Cardiac fibroblast (primary cell): ENCODE data around the gene GOLT1A.

ENCODE experiments used
- DNase-seq, 2 donors: peaks; one replicate each; pipeline versions ENCODE4 v3.0.0 to v3.0.0-alpha.2; 2010; ENCODE audit warnings: low read depth in 2 of 2
- H3K4me3 ChIP-seq, 2 donors: replicated peaks in 1 of 2; 1 replicate in 1 of 2; 2 replicates in 1 of 2; pipeline ENCODE4 v1.5.1; 2011; ENCODE audit warnings: low read depth in 2 of 2, low read length in 2 of 2, mild to moderate bottlenecking in 2 of 2, moderate library complexity in 1 of 2
- TF ChIP-seq, protein P1 (sequence below): IDR thresholded peaks from one replicate; pipeline ENCODE4 v1.5.1; 2011; ENCODE audit warnings: low read depth, mild to moderate bottlenecking, low read length, inconsistent platforms

The GOLT1A gene

DNA sequence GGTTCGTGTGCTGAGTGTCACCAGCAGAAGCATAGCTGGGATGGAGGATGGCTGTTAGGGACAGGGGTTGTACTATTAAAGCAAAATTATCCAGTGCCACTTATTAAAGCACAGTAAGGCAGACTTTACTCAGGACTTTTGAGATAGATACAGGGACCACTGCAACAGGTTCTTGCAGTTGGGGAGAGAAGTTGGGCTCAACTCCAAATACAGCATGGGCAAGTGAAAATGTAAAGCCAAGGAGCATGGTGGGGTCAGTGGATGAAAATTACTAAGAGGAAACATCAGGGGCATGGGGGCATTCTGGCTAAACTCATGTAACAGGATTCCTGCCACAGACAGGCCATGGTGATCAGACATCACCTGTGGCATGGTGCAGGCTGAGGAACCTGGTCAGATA lies 32.7 kb downstream of the GOLT1A start:
- H3K4me3 ChIP-seq = no peak overlapping the region
- TF ChIP-seq, protein P1, sequence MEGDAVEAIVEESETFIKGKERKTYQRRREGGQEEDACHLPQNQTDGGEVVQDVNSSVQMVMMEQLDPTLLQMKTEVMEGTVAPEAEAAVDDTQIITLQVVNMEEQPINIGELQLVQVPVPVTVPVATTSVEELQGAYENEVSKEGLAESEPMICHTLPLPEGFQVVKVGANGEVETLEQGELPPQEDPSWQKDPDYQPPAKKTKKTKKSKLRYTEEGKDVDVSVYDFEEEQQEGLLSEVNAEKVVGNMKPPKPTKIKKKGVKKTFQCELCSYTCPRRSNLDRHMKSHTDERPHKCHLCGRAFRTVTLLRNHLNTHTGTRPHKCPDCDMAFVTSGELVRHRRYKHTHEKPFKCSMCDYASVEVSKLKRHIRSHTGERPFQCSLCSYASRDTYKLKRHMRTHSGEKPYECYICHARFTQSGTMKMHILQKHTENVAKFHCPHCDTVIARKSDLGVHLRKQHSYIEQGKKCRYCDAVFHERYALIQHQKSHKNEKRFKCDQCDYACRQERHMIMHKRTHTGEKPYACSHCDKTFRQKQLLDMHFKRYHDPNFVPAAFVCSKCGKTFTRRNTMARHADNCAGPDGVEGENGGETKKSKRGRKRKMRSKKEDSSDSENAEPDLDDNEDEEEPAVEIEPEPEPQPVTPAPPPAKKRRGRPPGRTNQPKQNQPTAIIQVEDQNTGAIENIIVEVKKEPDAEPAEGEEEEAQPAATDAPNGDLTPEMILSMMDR = no peak
- no peak for DNase-seq

DNA sequence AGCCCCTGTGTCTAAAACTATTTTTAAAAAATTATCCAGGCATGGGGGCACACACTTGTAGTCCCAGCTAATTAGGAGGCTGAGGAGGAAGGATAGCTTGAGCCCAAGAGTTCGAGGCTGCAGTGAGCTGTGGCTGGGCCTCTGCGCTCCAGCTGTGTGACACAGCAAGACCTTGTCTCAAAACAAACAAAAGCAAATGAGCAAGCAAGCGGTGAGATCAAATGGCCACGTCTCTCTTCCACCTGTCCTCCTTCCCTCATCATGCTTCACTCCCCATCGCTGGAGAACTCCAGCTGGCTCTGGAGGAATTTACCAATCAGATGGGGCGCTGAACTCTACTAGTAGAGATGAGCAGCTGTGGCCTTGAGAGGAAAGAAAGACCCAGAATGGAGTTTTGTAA lies 33.7 kb downstream of the GOLT1A start:
- TF ChIP-seq, protein P1 = no peak
- no peak for DNase-seq
- no peak overlapping the region for H3K4me3 ChIP-seq

DNA sequence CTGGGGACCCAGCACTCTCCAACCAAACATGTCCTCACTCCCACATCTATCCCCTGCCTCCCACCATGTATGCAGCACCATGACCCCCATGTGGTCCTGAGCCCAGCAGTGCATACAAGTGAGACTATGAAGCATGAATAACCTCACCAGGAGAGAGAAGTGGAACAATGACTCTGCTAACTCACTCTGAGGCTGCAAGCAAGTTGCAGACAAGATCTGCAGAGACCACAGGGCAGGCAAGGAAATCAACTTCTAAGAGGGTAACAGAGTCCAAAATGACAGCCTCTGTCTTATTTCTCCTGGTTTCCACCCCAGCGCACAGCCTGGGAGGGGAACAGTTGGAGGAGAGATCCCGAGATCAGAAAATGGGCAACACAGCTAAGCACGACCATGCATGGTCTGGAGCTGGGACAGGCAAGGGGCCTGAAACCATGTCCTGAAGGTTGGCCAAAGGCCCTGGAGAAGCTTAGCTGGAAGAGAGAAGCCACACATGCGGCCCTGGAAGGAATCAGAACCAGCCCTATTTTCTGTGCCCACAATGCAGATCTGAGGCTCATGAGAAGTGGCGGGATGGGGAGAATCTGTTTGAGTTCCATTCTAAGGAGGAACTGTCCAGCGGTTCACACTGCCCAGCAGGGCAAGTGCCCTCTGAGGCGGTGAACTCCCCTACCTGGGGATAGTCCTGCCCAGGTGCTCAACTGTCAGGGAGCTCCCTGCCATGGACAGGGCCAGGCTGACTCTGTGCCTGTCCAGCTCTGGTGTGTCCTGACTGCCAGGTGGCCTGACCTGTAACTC lies 35.1 kb downstream of the GOLT1A start:
- TF ChIP-seq, protein P1 = no peak
- H3K4me3 ChIP-seq = no peak overlapping the region
- no peak for DNase-seq

DNA sequence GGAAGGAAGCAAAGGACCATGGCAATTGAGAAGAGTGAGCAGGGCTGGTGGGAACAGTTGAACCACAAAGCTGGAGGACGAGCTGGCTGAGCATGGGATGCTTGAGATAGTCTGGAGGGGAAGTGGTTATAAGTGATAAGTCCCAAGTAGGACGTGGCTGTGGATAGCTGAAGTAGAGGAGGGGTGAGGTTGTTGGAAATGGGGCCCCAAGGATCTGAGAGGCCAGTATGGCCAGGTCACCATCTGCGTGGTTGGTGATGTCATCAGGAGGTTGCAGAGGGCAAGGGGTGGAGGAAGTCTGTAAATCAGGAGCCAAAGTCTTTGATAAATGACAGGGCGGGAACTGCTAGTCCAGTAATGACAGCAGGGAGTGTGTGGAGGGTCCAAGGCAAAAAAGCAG lies 36.7 kb downstream of the GOLT1A start:
- TF ChIP-seq, protein P1 = no peak
- H3K4me3 ChIP-seq = no peak overlapping the region

DNA sequence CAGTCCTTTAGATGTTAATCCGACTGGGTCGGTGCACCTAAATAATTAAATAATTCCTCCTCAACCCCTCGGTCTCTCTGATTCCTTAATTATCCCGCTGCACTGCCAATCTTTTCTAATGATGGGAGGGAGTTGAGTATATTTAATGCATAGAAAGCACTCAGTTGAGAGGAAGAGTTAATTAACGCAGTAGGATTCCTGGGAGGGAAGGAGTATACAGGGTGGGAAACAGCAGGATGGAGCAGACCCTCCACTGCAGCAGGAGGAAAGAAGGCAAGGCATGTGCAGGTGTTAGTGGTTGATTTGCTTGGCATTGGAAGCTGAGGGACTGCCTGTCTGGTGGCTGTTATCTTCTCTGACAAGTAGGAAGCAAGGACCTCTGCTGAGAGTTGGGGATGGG lies 37.7 kb downstream of the GOLT1A start:
- H3K4me3 ChIP-seq = no peak overlapping the region
- TF ChIP-seq, protein P1 = no peak
- DNase-seq = no peak

More for the DNA sequence above, 36.7 kb downstream of the GOLT1A start:
- DNase-seq = no peak

DNA sequence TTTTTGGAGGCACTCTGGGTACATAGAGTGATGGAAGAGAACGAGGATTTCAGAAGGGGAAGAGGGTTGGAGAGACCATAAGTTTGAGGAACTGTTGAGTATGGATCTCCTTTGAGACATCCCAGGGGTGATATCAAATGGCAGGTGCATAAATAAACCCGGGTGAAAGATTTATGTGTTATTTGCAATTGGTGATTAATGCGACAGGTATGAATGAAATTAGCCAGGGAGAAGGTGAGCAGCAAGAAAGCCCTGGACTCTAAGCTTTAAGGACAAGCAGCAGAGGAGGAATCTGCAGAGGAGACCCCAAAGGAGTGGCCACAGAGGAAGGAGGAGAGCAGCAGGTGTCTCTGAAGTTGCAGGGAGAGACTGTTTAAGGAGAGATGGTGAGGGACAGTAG lies 38.8 kb downstream of the GOLT1A start:
- H3K4me3 ChIP-seq = no peak overlapping the region
- TF ChIP-seq, protein P1 = no peak

More for the DNA sequence above, 38.8 kb downstream of the GOLT1A start:
- no peak for DNase-seq
